Measurements from ENCODE around the gene TMPO.

GRCh38 chr12:98592825-98593322 lies 77.5 kb downstream of the TMPO start:
- no peak for TF ChIP-seq CTCF (IDR thresholded peaks at IDR 0.05; ENCODE audit: low read depth, low read length)
- TF ChIP-seq MAX (IDR thresholded peaks at IDR 0.05; ENCODE audit: low read depth, low read length): no peak

Measured in NB4 (cell line).